ENCODE results near the gene LGALS3BP. TPM values are rescaled to one million over a fixed set of nuclear protein-coding genes. Genes with fewer than 3 reads are reported as not detected.

The LGALS3BP gene
- total and polyA plus RNA-seq, 2 of the 13 experiments (the other 11 are each of a cell fraction or from before 2014, with no cell fraction given), result 137 to 332 TPM

GRCh38 chr17:78986649-78987328, 7.1 kb upstream of the LGALS3BP start:
- H3K9me3 ChIP-seq (ENCODE audit: low read length), result no peaks in the 10 kb centered on the region
- H3K9ac ChIP-seq (ENCODE audit: insufficient read depth, low read depth, low read length), result peak overlapping the region; percentile 50
- intact Hi-C loops (cut with micrococcal nuclease; ENCODE audit: unreplicated experiment), result loop anchor here (5.0 kb wide), 1 partner anchor 41 kb away; no protein-coding TSS in a partner anchor
- no peaks in the 10 kb centered on the region for H4K20me1 ChIP-seq (ENCODE audit: insufficient read depth, low read length)
- in situ Hi-C loops (cut with HindIII; ENCODE audit: extremely low pct_ligation_motif_present, low pct_unique_long_range_greater_than_20kb), result no loop called here
- WGBS (ENCODE audit: low lambda C conversion rate), result 22% methylated on average over 15 of the region's 15 CpGs
- DNase-seq (ENCODE audit: low spot score), result peak; percentile 39
- peak overlapping the region; percentile 84 for H2AFZ ChIP-seq (ENCODE audit: low read length)
- peak overlapping the region; percentile 77 for H3K4me2 ChIP-seq (ENCODE audit: low read depth, low read length)
- CTCF ChIA-PET (ENCODE audit: low intra/inter-chr PET ratio, low total read pairs), result interaction anchor here (1.4 kb wide), 1 partner anchor 56 kb away, joined by 5 read pairs; no protein-coding TSS in a partner anchor
- peak overlapping the region; percentile 46 to 61 (median 57) for H3K4me3 ChIP-seq (replicated peaks in 1 of 3; ENCODE audit: insufficient read depth in 1 of 3, low read depth in 2 of 3, low read length in 3 of 3)
- no peaks in the 10 kb centered on the region for H3K79me2 ChIP-seq (ENCODE audit: insufficient read depth, low read length)
- ATAC-seq, result peak; percentile 74
- peak overlapping the region; percentile 19 for H3K27ac ChIP-seq (ENCODE audit: extremely low read length, insufficient read depth, low read length)
- no peaks in the 10 kb centered on the region for H3K27me3 ChIP-seq (ENCODE audit: control insufficient read depth in 1 of 2, insufficient read depth in 2 of 2, low read length in 2 of 2)
- POLR2A ChIA-PET, result interaction anchor here (0.7 to 2.0 kb wide), 5 partner anchors 9 to 40 kb away, joined by 4 to 11 read pairs (median 6); partner anchors contain the start of gene CANT1
- H3K4me1 ChIP-seq (ENCODE audit: insufficient read depth, low read length), result peaks cover 29% of the 10 kb centered on the region
- FAIRE-seq, result peak; percentile 77
- no TSS peak for BruUV-seq (replicated peaks)
- peaks cover 0 to 4% of the 10 kb centered on the region in 2 experiments; a peak in 2 of 5 replicates for H3K36me3 ChIP-seq (replicated peaks in 1 of 2; ENCODE audit: control insufficient read depth in 1 of 2, insufficient read depth in 2 of 2, low read length in 2 of 2)
- peak; percentile 20; the same call in 1 of the 2 replicates for TF ChIP-seq ZBTB25 (CRISPR knock-in tag; IDR thresholded peaks at IDR 0.05)
- 0 out of 2 replicates have a peak, but pooled peaks have one; percentile 27 for TF ChIP-seq YEATS4 (CRISPR knock-in tag; IDR thresholded peaks at IDR 0.05; ENCODE audit: borderline replicate concordance)
- TF ChIP-seq ZBTB26 (CRISPR knock-in tag; IDR thresholded peaks at IDR 0.05; ENCODE audit: borderline replicate concordance), result 0 out of 2 replicates have a peak, but pooled peaks have one; percentile 25
- peak; percentile 66; the same call in 1 of the 2 replicates for TF ChIP-seq SAP130 (CRISPR knock-in tag; IDR thresholded peaks at IDR 0.05; ENCODE audit: low read depth)
- 0 out of 2 replicates have a peak, but pooled peaks have one; percentile 36 for TF ChIP-seq ZKSCAN8 (CRISPR knock-in tag; IDR thresholded peaks at IDR 0.05; ENCODE audit: borderline replicate concordance)
- 0 out of 2 replicates have a peak, but pooled peaks have one; percentile 42 for TF ChIP-seq SNAI1 (CRISPR knock-in tag; IDR thresholded peaks at IDR 0.05; ENCODE audit: borderline replicate concordance)
- TF ChIP-seq, protein P1, sequence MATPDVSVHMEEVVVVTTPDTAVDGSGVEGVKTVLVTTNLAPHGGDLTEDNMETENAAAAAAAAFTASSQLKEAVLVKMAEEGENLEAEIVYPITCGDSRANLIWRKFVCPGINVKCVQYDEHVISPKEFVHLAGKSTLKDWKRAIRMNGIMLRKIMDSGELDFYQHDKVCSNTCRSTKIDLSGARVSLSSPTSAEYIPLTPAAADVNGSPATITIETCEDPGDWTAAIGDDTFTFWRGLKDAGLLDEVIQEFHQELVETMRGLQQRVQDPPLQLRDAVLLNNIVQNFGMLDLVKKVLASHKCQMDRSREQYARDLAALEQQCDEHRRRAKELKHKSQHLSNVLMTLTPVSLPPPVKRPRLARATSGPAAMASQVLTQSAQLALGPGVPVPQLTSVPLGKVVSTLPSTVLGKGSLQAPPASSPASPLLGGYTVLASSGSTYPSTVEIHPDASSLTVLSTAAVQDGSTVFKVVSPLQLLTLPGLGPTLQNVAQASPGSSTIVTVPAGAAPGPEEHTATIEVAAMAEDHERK (CRISPR knock-in tag; IDR thresholded peaks at IDR 0.05; ENCODE audit: low read depth), result no peak
- TF ChIP-seq ELF1 (CRISPR knock-in tag; IDR thresholded peaks at IDR 0.05), result peak; percentile 33; the same call in 1 of the 2 replicates
- TF ChIP-seq ZNF317 (CRISPR knock-in tag; IDR thresholded peaks at IDR 0.05), result peak; percentile 51; the same call in 1 of the 2 replicates
- TF ChIP-seq, protein P2, sequence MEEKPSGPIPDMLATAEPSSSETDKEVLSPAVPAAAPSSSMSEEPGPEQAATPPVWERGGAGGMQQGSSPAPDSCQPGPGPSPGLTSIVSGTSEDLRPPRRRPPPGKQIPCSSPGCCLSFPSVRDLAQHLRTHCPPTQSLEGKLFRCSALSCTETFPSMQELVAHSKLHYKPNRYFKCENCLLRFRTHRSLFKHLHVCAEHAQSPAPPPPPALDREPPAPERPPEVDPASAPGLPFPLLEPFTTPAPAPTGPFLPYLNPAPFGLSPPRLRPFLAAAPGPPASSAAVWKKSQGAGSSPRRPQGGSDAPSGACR (CRISPR knock-in tag; IDR thresholded peaks at IDR 0.05), result no peak
- TF ChIP-seq ZNF660 (CRISPR knock-in tag; IDR thresholded peaks at IDR 0.05; ENCODE audit: borderline replicate concordance, low read depth), result no peak
- 0 out of 2 replicates have a peak, but pooled peaks have one; percentile 12 for TF ChIP-seq ZNF263 (CRISPR knock-in tag; IDR thresholded peaks at IDR 0.05)
- TF ChIP-seq ZFP82 (CRISPR knock-in tag; IDR thresholded peaks at IDR 0.05; ENCODE audit: borderline replicate concordance), result peak; percentile 43; the same call in 1 of the 2 replicates
- TF ChIP-seq ZNF124 (CRISPR knock-in tag; IDR thresholded peaks at IDR 0.05), result 0 out of 2 replicates have a peak, but pooled peaks have one; percentile 33
- TF ChIP-seq POLR2G (IDR thresholded peaks at IDR 0.05; ENCODE audit: low read depth, low read length), result peak; percentile 59; the same call in 1 of the 2 replicates
- TF ChIP-seq ZNF558 (CRISPR knock-in tag; IDR thresholded peaks at IDR 0.05; ENCODE audit: borderline replicate concordance), result no peak

Measured in HepG2 (cell line).